ENCODE results near the gene TENM4.

- TF ChIP-seq, protein P1, sequence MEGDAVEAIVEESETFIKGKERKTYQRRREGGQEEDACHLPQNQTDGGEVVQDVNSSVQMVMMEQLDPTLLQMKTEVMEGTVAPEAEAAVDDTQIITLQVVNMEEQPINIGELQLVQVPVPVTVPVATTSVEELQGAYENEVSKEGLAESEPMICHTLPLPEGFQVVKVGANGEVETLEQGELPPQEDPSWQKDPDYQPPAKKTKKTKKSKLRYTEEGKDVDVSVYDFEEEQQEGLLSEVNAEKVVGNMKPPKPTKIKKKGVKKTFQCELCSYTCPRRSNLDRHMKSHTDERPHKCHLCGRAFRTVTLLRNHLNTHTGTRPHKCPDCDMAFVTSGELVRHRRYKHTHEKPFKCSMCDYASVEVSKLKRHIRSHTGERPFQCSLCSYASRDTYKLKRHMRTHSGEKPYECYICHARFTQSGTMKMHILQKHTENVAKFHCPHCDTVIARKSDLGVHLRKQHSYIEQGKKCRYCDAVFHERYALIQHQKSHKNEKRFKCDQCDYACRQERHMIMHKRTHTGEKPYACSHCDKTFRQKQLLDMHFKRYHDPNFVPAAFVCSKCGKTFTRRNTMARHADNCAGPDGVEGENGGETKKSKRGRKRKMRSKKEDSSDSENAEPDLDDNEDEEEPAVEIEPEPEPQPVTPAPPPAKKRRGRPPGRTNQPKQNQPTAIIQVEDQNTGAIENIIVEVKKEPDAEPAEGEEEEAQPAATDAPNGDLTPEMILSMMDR (IDR thresholded peaks at IDR 0.05), result no peak
- TF ChIP-seq ZNF532 (CRISPR knock-in tag; IDR thresholded peaks at IDR 0.05; ENCODE audit: borderline replicate concordance), result no peak
- TF ChIP-seq, protein P2, sequence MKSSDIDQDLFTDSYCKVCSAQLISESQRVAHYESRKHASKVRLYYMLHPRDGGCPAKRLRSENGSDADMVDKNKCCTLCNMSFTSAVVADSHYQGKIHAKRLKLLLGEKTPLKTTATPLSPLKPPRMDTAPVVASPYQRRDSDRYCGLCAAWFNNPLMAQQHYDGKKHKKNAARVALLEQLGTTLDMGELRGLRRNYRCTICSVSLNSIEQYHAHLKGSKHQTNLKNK (CRISPR knock-in tag; IDR thresholded peaks at IDR 0.05), result no peak
Observed at GRCh38 chr11:78672850-78673620, 767.8 kb downstream of the TENM4 start.

All from WTC11 (cell line).